ENCODE results near the gene CEMIP. TPM values are rescaled to one million over a fixed set of nuclear protein-coding genes. Genes with fewer than 3 reads are reported as not detected.

The CEMIP gene
- total RNA-seq, 1 experiment from 2014 or later: 3.1 TPM

GRCh38 chr15:80733460-80733859 is 45.7 kb upstream of the CEMIP start:
- Histone ChIP-seq H4K20me1 (ENCODE audit: low read length) (no peaks in the 10 kb centered on the region), H2AFZ (ENCODE audit: low read length) (no peak overlapping the region), H3K79me2 (ENCODE audit: low read length) (peaks cover 76% of the 10 kb centered on the region), H3K9me3 (ENCODE audit: low read length) (no peaks in the 10 kb centered on the region), H3K9ac (ENCODE audit: low read length) (no peak overlapping the region), H3K27ac (ENCODE audit: low read length) (no peak overlapping the region), H3K4me1 (ENCODE audit: insufficient read depth, low read length) (no peaks in the 10 kb centered on the region), H3K9me2 (replicated peaks; ENCODE audit: low read length) (no peaks in the 10 kb centered on the region), H3K36me3 (ENCODE audit: low read depth, low read length) (0 out of 2 replicates have a peak, but pooled peaks cover 2% of the 10 kb centered on the region), H3K27me3 (ENCODE audit: low read length) (no peaks in the 10 kb centered on the region), H3F3A (ENCODE audit: low read length, unreplicated experiment) (no peaks in the 10 kb centered on the region), H3K4me3 (ENCODE audit: low read length) (no peak overlapping the region), H3K4me2 (ENCODE audit: low read length) (no peak overlapping the region)
- CTCF ChIA-PET: no interaction called here
- POLR2A ChIA-PET (ENCODE audit: unreplicated experiment): no interaction called here
- DNase-seq (no peak), ATAC-seq (no peak)
- intact Hi-C loops (cut with micrococcal nuclease): no loop called here
- TF ChIP-seq CTCF (conservative IDR thresholded peaks at IDR 0.05; ENCODE audit: low read depth, low read length) (no peak), EZH2phosphoT487 (IDR thresholded peaks at IDR 0.05; ENCODE audit: borderline replicate concordance, low read length) (no peak), EZH2 (IDR thresholded peaks at IDR 0.05; ENCODE audit: low read length, unreplicated experiment) (no peak)
- BruUV-seq (replicated peaks): no TSS peak

GRCh38 chr15:80735344-80735743 is 43.8 kb upstream of the CEMIP start:
- intact Hi-C loops (cut with micrococcal nuclease): no loop called here
- TF ChIP-seq EZH2phosphoT487 (IDR thresholded peaks at IDR 0.05; ENCODE audit: borderline replicate concordance, low read length) (no peak), EZH2 (IDR thresholded peaks at IDR 0.05; ENCODE audit: low read length, unreplicated experiment) (no peak), CTCF (conservative IDR thresholded peaks at IDR 0.05; ENCODE audit: low read depth, low read length) (no peak)
- Histone ChIP-seq H3F3A (ENCODE audit: low read length, unreplicated experiment) (no peaks in the 10 kb centered on the region), H3K79me2 (ENCODE audit: low read length) (peaks cover 66% of the 10 kb centered on the region), H4K20me1 (ENCODE audit: low read length) (no peaks in the 10 kb centered on the region), H2AFZ (ENCODE audit: low read length) (no peak overlapping the region), H3K27ac (ENCODE audit: low read length) (no peak overlapping the region), H3K9me3 (ENCODE audit: low read length) (no peaks in the 10 kb centered on the region), H3K4me3 (ENCODE audit: low read length) (no peak overlapping the region), H3K36me3 (ENCODE audit: low read depth, low read length) (0 out of 2 replicates have a peak, but pooled peaks cover 2% of the 10 kb centered on the region), H3K9ac (ENCODE audit: low read length) (no peak overlapping the region), H3K4me2 (ENCODE audit: low read length) (no peak overlapping the region), H3K4me1 (ENCODE audit: insufficient read depth, low read length) (no peaks in the 10 kb centered on the region), H3K9me2 (replicated peaks; ENCODE audit: low read length) (no peaks in the 10 kb centered on the region), H3K27me3 (ENCODE audit: low read length) (no peaks in the 10 kb centered on the region)
- POLR2A ChIA-PET (ENCODE audit: unreplicated experiment): no interaction called here
- CTCF ChIA-PET: no interaction called here
- DNase-seq: no peak
- no TSS peak for BruUV-seq (replicated peaks)
- no peak for ATAC-seq

GRCh38 chr15:80736560-80736959 is 42.6 kb upstream of the CEMIP start:
- intact Hi-C loops (cut with micrococcal nuclease): no loop called here
- DNase-seq: no peak
- POLR2A ChIA-PET (ENCODE audit: unreplicated experiment): no interaction called here
- peaks cover 68% of the 10 kb centered on the region for H3K79me2 ChIP-seq (ENCODE audit: low read length)
- BruUV-seq (replicated peaks): no TSS peak
- no peaks in the 10 kb centered on the region for H3F3A ChIP-seq (ENCODE audit: low read length, unreplicated experiment)
- H3K9ac ChIP-seq (ENCODE audit: low read length): no peak overlapping the region
- no peaks in the 10 kb centered on the region for H3K9me2 ChIP-seq (replicated peaks; ENCODE audit: low read length)
- no peaks in the 10 kb centered on the region for H3K4me1 ChIP-seq (ENCODE audit: insufficient read depth, low read length)
- H3K27ac ChIP-seq (ENCODE audit: low read length): no peak overlapping the region
- H2AFZ ChIP-seq (ENCODE audit: low read length): no peak overlapping the region
- H3K9me3 ChIP-seq (ENCODE audit: low read length): no peaks in the 10 kb centered on the region
- H4K20me1 ChIP-seq (ENCODE audit: low read length): no peaks in the 10 kb centered on the region
- CTCF ChIA-PET: no interaction called here
- TF ChIP-seq CTCF (conservative IDR thresholded peaks at IDR 0.05; ENCODE audit: low read depth, low read length) (no peak), EZH2phosphoT487 (IDR thresholded peaks at IDR 0.05; ENCODE audit: borderline replicate concordance, low read length) (no peak), EZH2 (IDR thresholded peaks at IDR 0.05; ENCODE audit: low read length, unreplicated experiment) (no peak)
- no peak overlapping the region for H3K4me3 ChIP-seq (ENCODE audit: low read length)
- H3K36me3 ChIP-seq (ENCODE audit: low read depth, low read length): 0 out of 2 replicates have a peak, but pooled peaks cover 2% of the 10 kb centered on the region
- H3K27me3 ChIP-seq (ENCODE audit: low read length): no peaks in the 10 kb centered on the region
- H3K4me2 ChIP-seq (ENCODE audit: low read length): no peak overlapping the region
- no peak for ATAC-seq

All from PC-3 (cell line).